Ovary (tissue), 9 donors: ENCODE data around the gene UBXN2A. TPM values are rescaled to one million over a fixed set of nuclear protein-coding genes. Genes with fewer than 3 reads are reported as not detected.
"Not testable (repeated sequence)": the region's sequence is repeated elsewhere in the genome, so short reads cannot be mapped to it uniquely, and the experiment has no call there.

ENCODE experiments used
- DNase-seq, 5 donors: peaks; one replicate each; pipeline ENCODE4 v3.0.0-alpha.2; 2019 to 2020
- H3K27ac ChIP-seq, 2 donors: fragments of 200-600 bp; one replicate each; pipeline versions ENCODE4 v1.5.1 to v1.8.0; 2019 to 2022
- H3K27me3 ChIP-seq: fragments of 200-600 bp; one replicate; pipeline ENCODE4 v1.8.0; 2022
- H3K36me3 ChIP-seq: fragments of 200-600 bp; sonication (generic); one replicate; pipeline ENCODE4 v1.5.1; 2019
- H3K4me1 ChIP-seq: one replicate; pipeline ENCODE4 v1.8.1; 2013; ENCODE audit warnings: mild to moderate bottlenecking, moderate library complexity; ENCODE audit not compliant: insufficient read depth
- H3K4me3 ChIP-seq: fragments of 200-600 bp; sonication (generic); one replicate; pipeline ENCODE4 v1.5.1; 2017
- H3K9me3 ChIP-seq, 2 donors: fragments of 200-600 bp in 1 of 2; sonication (generic) in 1 of 2; one replicate each; pipeline versions ENCODE4 v1.5.1 to v1.8.1; 2013 to 2019; ENCODE audit warnings: mild to moderate bottlenecking in 1 of 2, moderate library complexity in 1 of 2
- CTCF ChIP-seq, 3 donors: fragments of 450-650 bp in 2 of 3; fragments of 200-600 bp in 1 of 3; IDR thresholded peaks; one replicate each; pipeline versions ENCODE4 v1.5.1 to v1.8.0; 2016 to 2022; ENCODE audit warnings: antibody characterized with exemption in 3 of 3, mild to moderate bottlenecking in 1 of 3
- EP300 ChIP-seq: sonication (generic); formaldehyde crosslinking; IDR thresholded peaks from one replicate; pipeline ENCODE4 v1.6.1; 2017; ENCODE audit warnings: antibody characterized with exemption
- POLR2A ChIP-seq: fragments of 450-650 bp; IDR thresholded peaks from one replicate; pipeline ENCODE4 v1.6.1; 2017; ENCODE audit warnings: antibody characterized with exemption, mild to moderate bottlenecking, moderate library complexity
- WGBS, 3 donors: extraction: QIAGEN DNeasy Blood & Tissue Kit in 1 of 3; methylation state at CpG; one replicate each; pipeline versions ENCODE4 v1.1.5 to v1.1.7; 2013 to 2017; 5-methylcytosine and 5-hydroxymethylcytosine counted together
- intact Hi-C, 4 donors: fragments of 100-400 bp; cut with DNase I; formaldehyde crosslinking; loops; one replicate each; pipeline versions ENCODE4 v1.11.0 to v1.15.1; 2022 to 2023
- polyA plus RNA-seq, 2 donors: library from polyadenylated mRNA; stranded (reverse); fragments of 200-250 nt in 1 of 2; fragments of 350-450 nt in 1 of 2; fragmentation: Illumina TruSeq in 1 of 2; extraction: RNeasy Lipid Tissue Mini Kit (QIAGEN cat#74804) in 1 of 2; gene quantifications; one replicate each; pipeline ENCODE4 v1.2.3, GENCODE V29; 2013 to 2014
- total RNA-seq, 7 donors: library from RNA; depleted of rRNA in 2 of 7; stranded (reverse); fragments of >200 nt in 2 of 7; fragmentation: NEBNext Ultra II Directional in 3 of 7; extraction: Animal tissue kit (Norgen Biotek cat#: 25700) in 3 of 7; gene quantifications; one replicate each; pipeline versions ENCODE4 v1.1.0 to v1.2.4, GENCODE V29; 2016 to 2023
- donor health status: DM: no; HTN: no; CAD: no; lungs with moderate emphysema.
- donor health status: DM: no; HTN: no; CAD: no.
- donor health status: Bipolar disorder and iron deficiency.
- donor health status: DM: yes; HTN: yes; CAD: no.
- donor health status: DM: no; HTN: no; CAD: no.
- donor health status: DM: yes; HTN: yes; CAD: no.

The UBXN2A gene
- total and polyA plus RNA-seq, 9 donors, result 6.0 to 16.3 (median 14.0) TPM

GRCh38 chr2:24026233-24026632, 86.0 kb downstream of the UBXN2A start:
- TF ChIP-seq POLR2A, result no peak
- no peak for TF ChIP-seq CTCF (IDR thresholded peaks at IDR 0.05)
- no peak for TF ChIP-seq EP300
- Histone ChIP-seq H3K36me3 (no peaks in the 10 kb centered on the region), H3K27me3 (no peaks in the 10 kb centered on the region), H3K9me3 (no peaks in the 10 kb centered on the region), H3K4me1 (no peaks in the 10 kb centered on the region), H3K4me3 (no peak overlapping the region), H3K27ac (no peak overlapping the region)
- DNase-seq, result no peak
- 61 to 67% (median 64%) methylated on average over 2 of the region's 2 CpGs for WGBS, 3 donors
- intact Hi-C loops, result no loop called here

GRCh38 chr2:24038786-24039499, 98.7 kb downstream of the UBXN2A start:
- no peaks in the 10 kb centered on the region for H3K36me3 ChIP-seq
- no peak overlapping the region for H3K4me3 ChIP-seq
- no peaks in the 10 kb centered on the region for H3K4me1 ChIP-seq
- no peak overlapping the region for H3K27ac ChIP-seq
- intact Hi-C loops, result no loop called here
- no peak for DNase-seq
- no peak for TF ChIP-seq CTCF (IDR thresholded peaks at IDR 0.05)
- TF ChIP-seq POLR2A, result no peak
- TF ChIP-seq EP300, result no peak
- WGBS, 3 donors, result 90 to 96% (median 92%) methylated on average over 9 of the region's 9 CpGs
- no peaks in the 10 kb centered on the region for H3K27me3 ChIP-seq
- no peaks in the 10 kb centered on the region for H3K9me3 ChIP-seq

DNA sequence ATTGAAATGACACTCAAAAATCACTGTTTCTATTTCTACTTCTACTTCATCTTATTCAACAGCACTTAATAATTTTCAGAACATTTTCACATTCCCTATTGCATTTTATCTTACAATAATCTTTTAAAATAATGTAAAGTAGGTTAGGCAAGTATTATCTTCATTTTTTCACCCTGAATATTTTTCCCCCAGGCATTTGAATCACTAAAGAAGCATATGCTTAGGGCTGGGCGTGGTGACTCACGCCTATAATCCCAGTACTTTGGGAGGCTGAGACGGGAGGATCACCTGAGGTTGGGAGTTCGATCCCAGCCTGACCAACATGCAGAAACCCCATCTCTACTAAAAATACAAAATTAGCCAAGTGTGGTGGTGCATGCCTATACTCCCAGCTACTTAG, 100.2 kb downstream of the UBXN2A start:
- H3K36me3 ChIP-seq, result no peaks in the 10 kb centered on the region
- WGBS, 3 donors, result 86 to 97% (median 94%) methylated on average over 4 of the region's 4 CpGs
- H3K4me3 ChIP-seq, result no peak overlapping the region
- no peaks in the 10 kb centered on the region for H3K27me3 ChIP-seq
- TF ChIP-seq EP300 (no peak), CTCF (IDR thresholded peaks at IDR 0.05) (no peak)
- H3K27ac ChIP-seq, result no peak overlapping the region
- no peaks in the 10 kb centered on the region for H3K9me3 ChIP-seq
- DNase-seq, result no peak
- intact Hi-C loops, result no loop called here
- H3K4me1 ChIP-seq, result no peaks in the 10 kb centered on the region

- intact Hi-C loops, H3K4me1 ChIP-seq, H3K27me3 ChIP-seq, H3K9me3 ChIP-seq, H3K27ac ChIP-seq, H3K4me3 ChIP-seq, H3K36me3 ChIP-seq, DNase-seq: not testable (repeated sequence)
- 92 to 97% (median 95%) methylated on average over 6 of the region's 6 CpGs for WGBS, 3 donors
Observed at GRCh38 chr2:24043133-24043532, 102.9 kb downstream of the UBXN2A start.
